ENCODE data around the gene GNPAT. TPM values are rescaled to one million over a fixed set of nuclear protein-coding genes. Genes with fewer than 3 reads are reported as not detected.

Gene GNPAT
- total RNA-seq, 1 donor from 2014 or later, result 41.9 TPM

GRCh38 chr1:231312432-231312788 lies 71.4 kb downstream of the GNPAT start:
- intact Hi-C loops (cut with micrococcal nuclease), result no loop called here

DNA sequence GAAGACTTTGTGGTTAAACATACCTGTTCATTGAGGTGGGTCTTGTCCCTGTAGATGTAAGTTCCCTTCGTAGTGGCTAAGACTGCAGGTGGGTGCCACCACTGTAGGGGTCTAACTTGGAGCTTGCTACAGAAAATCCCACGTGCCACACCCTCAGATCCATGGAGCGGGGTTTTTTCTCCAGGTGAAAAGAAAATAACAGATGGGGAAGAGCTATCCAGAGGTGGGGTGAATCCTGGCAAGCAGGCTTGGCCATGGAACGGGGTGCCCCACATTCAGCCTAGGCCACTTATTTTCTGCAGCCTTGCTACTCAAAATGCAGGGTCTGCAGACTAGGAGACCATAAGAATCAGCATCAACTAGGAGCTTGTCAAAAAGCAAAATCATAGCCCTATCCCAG lies 72.6 kb downstream of the GNPAT start:
- intact Hi-C loops (cut with micrococcal nuclease), result no loop called here

- intact Hi-C loops (cut with micrococcal nuclease), result loop anchor here (1.0 kb wide), 2 partner anchors 274 to 288 kb away; no protein-coding TSS in a partner anchor
These were observed 74.9 kb downstream of the GNPAT start for GRCh38 chr1:231315887-231316286.

DNA sequence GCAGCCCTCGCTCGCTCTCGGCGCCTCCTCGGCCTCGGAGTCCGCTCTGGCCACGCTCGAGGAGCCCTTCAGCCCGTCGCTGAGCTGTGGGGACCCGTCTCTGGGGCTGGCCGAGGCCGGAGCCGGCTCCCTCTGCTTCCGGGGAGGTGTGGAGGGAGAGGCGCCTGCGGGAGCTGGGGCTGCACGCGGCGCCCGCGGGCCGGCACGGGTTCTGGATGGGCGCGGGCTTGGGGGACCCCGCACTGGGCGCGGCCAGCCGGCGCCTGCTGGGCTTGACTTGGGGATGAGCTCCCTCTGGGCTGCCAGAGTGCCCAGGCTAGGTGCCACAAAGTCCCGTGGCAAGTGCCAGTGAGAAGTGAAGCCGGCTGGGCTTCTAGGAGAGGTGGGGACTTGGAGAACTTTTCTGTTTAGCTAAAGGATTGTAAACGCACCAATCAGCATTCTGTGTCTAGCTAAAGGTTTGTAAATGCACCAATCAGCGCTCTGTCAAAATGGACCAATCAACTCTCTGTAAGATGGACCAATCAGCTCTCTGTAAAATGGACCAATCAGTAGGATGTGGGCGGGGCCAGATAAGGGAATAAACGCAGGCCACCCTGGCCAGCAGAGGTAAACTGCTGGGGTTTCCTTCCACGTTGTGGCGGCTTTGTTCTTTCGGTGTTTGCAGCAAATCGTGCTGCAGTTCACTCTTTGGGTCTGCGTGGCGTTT lies 76.4 kb downstream of the GNPAT start:
- intact Hi-C loops (cut with micrococcal nuclease), result no loop called here

DNA sequence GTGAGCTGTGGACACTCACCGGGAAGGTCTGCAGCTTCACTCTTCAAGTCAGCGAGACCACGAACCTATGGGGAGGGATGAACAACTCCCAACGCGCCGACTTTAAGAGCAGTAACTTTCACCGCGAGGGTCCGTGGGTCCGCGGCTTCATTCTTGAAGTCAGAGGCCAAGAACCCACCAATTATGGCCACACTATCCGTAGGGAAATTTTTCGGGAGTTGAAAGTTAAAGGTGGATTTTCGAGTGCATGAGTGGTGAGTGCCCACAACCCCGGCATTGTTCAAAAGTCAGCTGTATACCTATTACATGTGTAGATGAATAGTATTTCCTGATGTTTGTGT lies 77.0 kb downstream of the GNPAT start:
- intact Hi-C loops (cut with micrococcal nuclease), result no loop called here

- intact Hi-C loops (cut with micrococcal nuclease), result no loop called here
These were observed 77.6 kb downstream of the GNPAT start for GRCh38 chr1:231318568-231318967.

DNA sequence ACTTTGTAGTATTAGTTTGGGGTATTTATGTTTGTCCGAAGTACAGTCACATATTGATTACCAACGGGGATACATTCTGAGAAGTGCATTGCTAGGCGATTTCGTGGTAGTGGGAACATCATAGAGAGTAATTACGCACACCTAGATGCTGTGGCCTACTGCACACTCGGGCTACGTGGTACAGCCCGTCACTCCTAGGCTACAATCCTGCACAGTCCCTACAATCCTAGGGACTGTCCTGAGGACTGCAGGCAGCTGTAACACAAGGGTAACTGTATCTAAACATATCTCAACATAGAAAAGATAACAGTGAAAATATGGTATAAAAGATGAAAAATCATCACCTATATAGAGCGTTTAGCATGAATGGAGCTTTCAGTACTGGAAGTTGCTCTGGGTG lies 78.1 kb downstream of the GNPAT start:
- intact Hi-C loops (cut with micrococcal nuclease), result no loop called here

- intact Hi-C loops (cut with micrococcal nuclease), result no loop called here
These were observed 82.0 kb downstream of the GNPAT start for GRCh38 chr1:231322880-231323530.

GRCh38 chr1:231324660-231325059 lies 83.6 kb downstream of the GNPAT start:
- intact Hi-C loops (cut with micrococcal nuclease), result no loop called here

GRCh38 chr1:231326248-231326647 lies 85.2 kb downstream of the GNPAT start:
- intact Hi-C loops (cut with micrococcal nuclease), result no loop called here

Other genes with a start within 250 kb of the GNPAT start
- gene FAM89A, start 201.0 kb upstream of the GNPAT start, total RNA-seq, result 10.9 and 12.2 TPM in 2 replicates
- not detected in 2 replicates for gene TRIM67, start 79.2 kb upstream of the GNPAT start, total RNA-seq
- 22.6 and 23.5 TPM in 2 replicates for gene EXOC8, start 96.6 kb downstream of the GNPAT start, total RNA-seq
- 18.9 and 19.9 TPM in 2 replicates for gene SPRTN, start 97.1 kb downstream of the GNPAT start, total RNA-seq
- 18.2 and 20.8 TPM in 2 replicates for gene EGLN1, start 181.1 kb downstream of the GNPAT start, total RNA-seq